NCI-H2171 treated with DMSO at 0.1 percent for 48 hours (cell line): ENCODE data around the gene TLX2.
"Not testable (repeated sequence)": the region's sequence is repeated elsewhere in the genome, so short reads cannot be mapped to it uniquely, and the experiment has no call there.

Experiments used
- DNase-seq: peaks from one replicate; lab custom pipeline; 2025; lab: John Stamatoyannopoulos, UW

The TLX2 gene

DNA sequence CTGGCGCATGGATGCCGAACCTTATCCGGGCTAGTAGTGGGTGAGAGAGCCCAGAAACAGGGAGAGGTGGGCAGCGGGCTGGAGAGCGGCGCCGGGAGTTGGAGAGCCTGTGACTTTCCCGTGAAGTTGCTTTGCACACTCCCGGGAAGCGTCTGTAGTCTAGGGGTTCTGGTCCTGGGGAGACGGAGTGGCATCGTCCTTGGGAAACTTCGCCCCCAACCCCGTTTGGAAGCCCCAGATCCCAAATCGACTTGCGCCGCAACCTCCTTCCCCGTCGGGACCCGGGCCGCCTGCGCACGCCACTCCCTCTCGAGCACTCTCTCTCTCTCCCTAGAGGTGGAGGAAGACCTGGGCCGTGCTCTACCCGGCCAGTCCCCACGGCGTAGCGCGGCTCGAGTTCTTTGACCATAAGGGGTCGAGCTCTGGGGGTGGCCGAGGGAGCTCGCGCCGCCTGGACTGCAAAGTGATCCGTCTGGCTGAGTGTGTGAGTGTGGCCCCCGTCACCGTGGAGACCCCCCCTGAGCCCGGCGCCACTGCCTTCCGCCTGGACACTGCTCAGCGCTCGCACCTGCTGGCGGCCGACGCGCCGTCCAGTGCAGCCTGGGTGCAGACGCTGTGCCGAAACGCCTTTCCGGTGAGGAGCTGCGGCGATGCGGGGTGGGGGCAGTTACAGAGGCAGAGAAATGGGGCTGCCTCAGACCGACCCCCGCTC is 40.7 kb downstream of the TLX2 start:
- DNase-seq: no peak

DNA sequence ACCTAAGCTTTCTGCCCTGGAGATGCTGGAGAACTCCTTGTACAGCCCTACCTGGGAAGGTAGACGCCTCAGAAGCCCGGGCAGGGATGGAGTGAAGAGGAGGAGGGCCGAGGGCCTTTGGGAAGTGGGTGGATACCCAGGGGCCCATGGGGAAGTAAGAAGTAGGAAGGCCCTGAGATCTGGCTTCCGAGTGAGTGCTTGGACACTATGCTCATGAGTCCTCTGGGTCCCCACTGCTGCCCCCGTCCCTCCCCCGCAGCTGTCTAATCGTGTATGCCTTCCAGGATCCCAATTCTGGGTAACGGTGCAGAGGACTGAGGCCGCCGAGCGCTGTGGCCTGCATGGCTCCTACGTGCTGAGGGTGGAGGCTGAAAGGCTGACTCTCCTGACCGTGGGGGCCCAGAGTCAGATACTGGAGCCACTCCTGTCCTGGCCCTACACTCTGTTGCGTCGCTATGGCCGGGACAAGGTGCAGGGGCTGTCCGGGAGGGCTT is 41.4 kb downstream of the TLX2 start:
- no peak for DNase-seq

DNA sequence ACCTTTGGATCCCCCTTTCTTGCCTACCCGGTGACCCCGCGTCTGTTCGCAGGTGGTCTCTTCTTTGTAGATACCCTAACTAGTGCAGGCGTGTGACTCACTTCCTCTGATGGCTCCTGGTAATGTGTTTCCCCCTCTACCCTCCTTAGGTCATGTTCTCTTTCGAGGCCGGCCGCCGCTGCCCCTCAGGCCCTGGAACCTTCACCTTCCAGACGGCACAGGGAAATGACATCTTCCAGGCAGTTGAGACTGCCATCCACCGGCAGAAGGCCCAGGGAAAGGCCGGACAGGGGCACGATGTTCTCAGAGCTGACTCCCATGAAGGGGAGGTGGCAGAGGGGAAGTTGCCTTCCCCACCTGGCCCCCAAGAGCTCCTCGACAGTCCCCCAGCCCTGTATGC is 41.9 kb downstream of the TLX2 start:
- DNase-seq: no peak

DNA sequence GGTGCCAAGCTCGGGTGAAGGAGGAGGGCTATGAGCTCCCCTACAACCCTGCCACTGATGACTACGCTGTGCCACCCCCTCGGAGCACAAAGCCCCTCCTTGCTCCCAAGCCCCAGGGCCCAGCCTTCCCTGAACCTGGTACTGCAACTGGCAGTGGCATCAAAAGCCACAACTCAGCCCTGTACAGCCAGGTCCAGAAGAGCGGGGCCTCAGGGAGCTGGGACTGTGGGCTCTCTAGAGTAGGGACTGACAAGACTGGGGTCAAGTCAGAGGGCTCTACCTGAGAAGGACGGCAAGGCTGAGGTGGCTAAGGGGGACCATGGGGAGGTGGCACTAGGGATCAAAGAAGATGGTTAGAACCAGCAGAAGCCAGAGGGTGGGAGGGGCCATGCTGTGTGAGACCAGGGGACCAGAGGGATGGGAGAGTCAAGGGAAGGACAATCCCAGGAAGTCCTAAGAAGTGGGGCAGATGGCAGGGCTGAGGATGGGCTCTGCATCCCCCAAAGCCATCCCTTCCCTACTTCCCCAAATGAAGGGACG is 42.7 kb downstream of the TLX2 start:
- no peak for DNase-seq

DNA sequence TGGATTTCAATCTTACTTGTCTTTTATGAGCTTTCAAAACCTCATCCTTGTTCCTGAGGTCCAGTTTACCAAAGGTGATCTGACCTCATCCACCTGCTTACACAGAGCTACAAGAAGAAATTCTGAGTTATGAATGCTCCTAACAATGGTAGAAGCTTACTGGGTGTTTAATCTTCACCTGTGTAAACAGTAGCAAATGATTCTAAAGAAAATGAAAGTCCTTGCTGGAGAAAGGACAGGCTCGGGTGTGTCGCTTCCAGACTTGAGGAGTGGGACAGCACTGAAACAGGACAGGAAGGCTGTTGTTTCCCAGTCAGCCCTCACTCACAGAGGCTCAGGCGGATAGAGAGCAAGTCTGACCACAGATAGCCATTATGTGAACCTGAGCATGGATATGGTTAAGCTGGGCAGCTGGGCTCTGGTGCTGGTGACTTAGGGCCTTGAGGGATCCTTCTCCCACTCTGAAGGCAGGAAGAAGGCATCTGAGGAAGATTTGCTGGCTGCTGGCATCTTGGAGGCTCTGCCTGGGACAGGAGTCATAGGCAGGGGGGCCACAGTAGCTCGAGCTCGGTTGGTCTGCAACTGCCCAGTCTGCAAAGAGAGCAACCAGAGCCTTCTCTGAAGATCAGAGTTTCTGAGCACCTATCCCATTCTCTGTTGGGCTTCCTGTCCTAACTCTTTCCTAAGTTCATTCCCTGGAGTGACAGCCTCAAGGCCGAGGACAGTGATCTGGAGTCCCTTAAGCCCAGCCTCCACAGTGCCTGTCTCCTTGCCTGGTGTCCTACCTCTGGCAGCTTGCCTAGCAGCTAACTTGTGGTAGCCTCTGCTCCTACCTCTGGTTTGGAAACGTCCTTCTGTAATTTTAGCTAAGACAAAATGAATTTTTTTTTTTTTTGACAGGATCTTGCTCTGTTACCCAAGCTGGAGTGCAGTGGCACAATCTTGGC is 44.3 kb downstream of the TLX2 start:
- no peak for DNase-seq

DNA sequence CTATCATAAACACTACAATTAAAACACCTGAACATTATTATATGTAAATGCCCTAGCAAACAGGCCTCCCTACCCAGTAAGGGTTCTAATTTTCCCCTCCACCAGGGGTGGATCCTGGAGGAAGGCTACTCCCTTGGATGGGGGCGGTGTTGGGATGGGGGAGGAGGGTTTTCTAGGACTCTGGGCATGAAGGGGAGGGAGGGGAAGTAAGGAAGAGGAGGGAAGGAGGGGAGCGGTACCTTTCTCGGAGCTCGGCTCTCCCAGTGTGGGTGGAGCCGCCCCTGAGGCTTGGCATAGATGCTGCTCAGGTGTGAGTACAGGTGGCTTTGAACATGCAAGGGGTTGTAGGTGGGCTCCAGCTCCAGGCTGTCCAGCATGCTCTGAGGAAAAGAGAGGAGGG is 45.7 kb downstream of the TLX2 start:
- DNase-seq: no peak

DNA sequence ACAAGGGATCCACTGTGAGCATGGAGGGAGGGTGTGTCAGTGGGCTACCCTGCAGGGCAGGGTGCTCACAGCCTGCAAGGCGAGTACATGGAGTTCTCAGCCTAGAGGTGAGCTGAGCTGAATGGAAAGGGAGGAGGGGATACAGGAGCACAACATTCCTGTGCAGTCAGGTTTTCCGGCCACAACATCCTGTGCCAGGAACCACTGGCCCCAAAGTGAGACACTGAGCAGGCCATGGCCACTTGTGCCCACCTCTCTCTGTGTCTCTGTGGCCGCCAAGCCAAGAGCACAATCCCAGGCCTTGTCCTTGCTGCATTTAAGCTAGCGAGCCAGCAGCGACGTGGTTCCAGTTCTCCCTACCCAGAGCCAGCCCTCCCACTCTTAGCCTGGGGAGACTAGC is 46.3 kb downstream of the TLX2 start:
- no peak for DNase-seq

DNA sequence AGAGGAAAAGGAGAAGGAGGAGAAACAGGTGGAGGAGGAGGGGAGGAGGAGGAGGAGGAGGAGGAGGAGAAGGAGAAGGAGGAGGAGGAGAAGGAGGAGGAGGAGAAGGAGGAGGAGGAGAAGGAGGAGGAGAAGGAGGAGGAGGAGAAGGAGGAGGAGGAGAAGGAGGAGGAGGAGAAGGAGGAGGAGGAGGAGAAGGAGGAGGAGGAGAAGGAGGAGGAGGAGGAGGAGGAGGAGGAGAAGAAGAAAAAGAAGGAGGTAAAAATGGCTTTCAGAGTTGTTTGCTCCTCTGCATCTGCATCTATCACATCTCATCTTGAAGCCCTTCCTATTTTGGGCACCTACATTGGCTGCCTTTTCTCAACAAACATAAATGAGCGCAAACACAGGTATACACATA is 46.8 kb downstream of the TLX2 start:
- DNase-seq: not testable (repeated sequence)

DNA sequence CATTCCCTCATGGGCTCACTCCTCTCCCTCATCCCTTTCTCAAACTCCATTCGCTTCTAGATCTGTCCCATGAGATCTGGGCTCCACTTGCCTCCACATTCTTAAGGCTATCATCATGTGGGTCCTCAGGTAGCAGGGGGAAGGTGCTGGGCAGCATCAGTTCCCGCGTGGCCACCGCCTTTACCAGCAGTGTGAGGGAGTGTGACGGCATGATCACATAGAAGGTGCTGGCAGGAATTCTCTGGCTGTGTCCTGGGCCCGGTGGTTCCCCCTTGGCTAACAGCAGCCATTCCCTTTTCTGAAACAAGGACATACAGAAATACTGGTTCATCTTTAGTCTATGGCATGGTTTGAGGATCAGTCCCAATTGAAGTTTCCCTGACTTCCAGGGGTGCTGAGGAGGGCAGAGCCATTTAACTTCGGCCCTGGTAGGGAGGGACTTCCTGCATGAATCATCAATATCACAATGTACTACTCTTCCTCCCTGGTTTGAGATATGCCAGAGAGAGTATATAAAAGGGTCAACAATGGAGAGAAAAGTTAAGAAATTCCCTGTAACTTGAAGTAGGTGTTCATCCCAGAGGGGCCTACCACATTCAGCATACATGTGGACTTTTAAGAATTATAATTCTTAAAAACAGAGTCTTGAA is 48.0 kb downstream of the TLX2 start:
- no peak for DNase-seq

DNA sequence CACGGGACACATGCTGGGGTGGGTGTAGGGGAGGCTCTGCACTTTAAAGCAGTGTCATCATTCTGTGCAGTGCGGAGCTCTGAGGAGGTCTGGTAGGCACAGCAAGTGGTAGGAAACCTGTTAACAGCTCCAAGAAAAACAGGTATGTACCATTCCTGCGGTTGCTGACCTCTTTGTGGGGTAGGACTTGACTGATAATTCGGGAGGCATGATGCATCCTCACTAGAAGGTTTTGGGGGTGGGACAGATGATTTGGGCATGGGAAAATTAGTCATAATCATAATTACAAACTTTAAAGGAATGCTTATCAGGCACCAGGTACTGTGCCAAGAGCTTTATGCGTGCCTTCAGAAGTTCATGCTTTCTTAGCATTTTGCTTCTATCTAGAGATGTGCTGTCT is 50.0 kb downstream of the TLX2 start:
- no peak for DNase-seq

DNA sequence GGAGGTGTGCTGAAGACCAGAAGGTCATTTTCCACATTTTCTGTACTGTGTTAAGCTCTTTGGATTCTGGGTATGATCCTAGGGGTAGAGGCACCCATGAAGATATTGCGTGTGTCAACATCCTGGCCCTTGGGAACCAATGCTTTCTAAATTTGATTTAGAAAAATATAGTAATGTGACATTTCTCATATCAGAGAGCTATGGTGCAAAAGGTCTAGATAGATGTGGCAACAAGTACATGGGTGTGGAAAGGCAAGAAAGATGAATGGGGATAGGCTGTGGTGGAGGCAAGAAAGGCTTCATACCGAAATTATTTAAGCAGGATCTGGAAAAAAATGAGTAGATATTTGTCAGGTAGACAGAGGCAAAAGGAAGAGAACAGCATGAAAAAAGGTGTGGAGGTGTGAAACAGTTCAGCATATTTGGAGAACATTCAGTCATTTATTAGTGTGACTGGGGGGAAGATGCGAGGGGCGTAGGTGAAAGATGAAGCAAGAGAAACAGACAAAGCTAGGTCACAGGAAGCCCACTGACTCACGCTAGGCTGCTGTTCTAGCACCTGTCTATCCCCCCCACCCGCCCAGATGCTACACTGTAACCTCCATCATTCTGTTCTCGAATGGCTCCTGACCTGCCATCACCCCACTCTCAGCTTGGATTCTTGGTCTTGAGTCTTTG is 52.0 kb downstream of the TLX2 start:
- DNase-seq: no peak

DNA sequence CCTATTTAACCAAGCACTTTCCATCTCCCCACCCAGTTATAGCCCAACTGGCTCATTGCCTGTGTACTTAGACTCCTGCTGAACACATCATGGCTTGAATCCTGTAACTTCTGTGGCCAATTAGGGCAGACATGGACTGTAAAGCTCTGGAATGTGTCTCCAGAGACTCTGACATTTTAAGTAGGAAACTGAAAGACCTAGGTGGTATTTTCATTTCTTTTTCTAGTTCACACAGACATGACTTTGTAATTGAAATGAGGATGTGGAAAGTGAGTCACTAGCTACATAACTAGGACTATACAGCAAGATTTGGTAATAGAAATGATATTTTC is 52.5 kb downstream of the TLX2 start:
- DNase-seq: no peak
